ENCODE results near the gene C2orf92.

The C2orf92 gene

DNA sequence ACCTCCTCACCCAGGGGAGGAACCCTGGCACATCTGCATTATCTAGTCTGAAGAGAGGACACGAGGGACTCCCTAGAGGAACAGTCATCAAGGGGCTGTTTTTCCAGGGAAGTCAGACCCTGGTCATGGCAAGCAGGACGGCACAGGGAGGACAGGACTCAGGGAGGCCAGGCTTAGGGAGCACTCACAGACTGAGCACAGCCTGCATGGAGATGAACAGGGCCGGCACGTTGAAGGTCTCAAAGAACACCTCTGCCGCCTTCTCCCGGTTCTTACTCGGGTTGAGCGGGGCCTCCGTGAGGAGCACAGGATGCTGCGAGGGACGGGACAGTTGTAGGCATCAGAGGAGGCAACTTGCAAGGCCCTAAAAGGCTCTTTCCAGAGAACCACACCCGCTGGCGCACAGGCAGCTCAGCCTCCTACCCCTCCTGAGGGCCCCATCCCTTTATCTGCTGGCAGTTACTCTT lies 10.8 kb upstream of the C2orf92 start:
- Histone ChIP-seq H3K9me3 (replicated peaks; ENCODE audit: insufficient read depth, low read length) (no peaks in the 10 kb centered on the region), H3K79me2 (ENCODE audit: low read length) (peaks cover 38% of the 10 kb centered on the region), H3K27ac (ENCODE audit: low read length) (no peak overlapping the region), H3K36me3 (replicated peaks; ENCODE audit: insufficient read depth, low read length) (0 out of 2 replicates have a peak, but pooled peaks cover 5% of the 10 kb centered on the region), H3K4me3 (ENCODE audit: low read length) (no peak overlapping the region), H3K9me2 (replicated peaks; ENCODE audit: insufficient read depth, low read length) (no peaks in the 10 kb centered on the region), H2AFZ (ENCODE audit: low read length) (no peak overlapping the region), H3K9ac (ENCODE audit: low read length) (no peak overlapping the region), H3K27me3 (replicated peaks; ENCODE audit: insufficient read depth, low read length) (no peaks in the 10 kb centered on the region), H4K20me1 (ENCODE audit: insufficient read depth, low read length) (no peaks in the 10 kb centered on the region), H3K4me1 (ENCODE audit: low read length) (peaks cover 4% of the 10 kb centered on the region; the same call in 1 of the 2 replicates), H3K4me2 (ENCODE audit: low read depth, low read length) (no peak overlapping the region), H3F3A (ENCODE audit: insufficient read depth, low read length) (no peaks in the 10 kb centered on the region; the same call in 1 of the 2 replicates)
- TF ChIP-seq CTCF (IDR thresholded peaks at IDR 0.05; ENCODE audit: low read length) (no peak), EZH2 (optimal IDR thresholded peaks at IDR 0.05; ENCODE audit: low read depth, low read length) (no peak), EZH2phosphoT487 (IDR thresholded peaks at IDR 0.05; ENCODE audit: low read length) (no peak)
- no peak for DNase-seq

GRCh38 chr2:97659256-97660043 lies 10.1 kb upstream of the C2orf92 start:
- Histone ChIP-seq H3K79me2 (ENCODE audit: low read length) (peaks cover 38% of the 10 kb centered on the region), H3K36me3 (replicated peaks; ENCODE audit: insufficient read depth, low read length) (0 out of 2 replicates have a peak, but pooled peaks cover 5% of the 10 kb centered on the region), H3K27me3 (replicated peaks; ENCODE audit: insufficient read depth, low read length) (no peaks in the 10 kb centered on the region), H3K4me1 (ENCODE audit: low read length) (peaks cover 4% of the 10 kb centered on the region; the same call in 1 of the 2 replicates), H3K4me3 (ENCODE audit: low read length) (no peak overlapping the region), H4K20me1 (ENCODE audit: insufficient read depth, low read length) (no peaks in the 10 kb centered on the region), H3K9me2 (replicated peaks; ENCODE audit: insufficient read depth, low read length) (no peaks in the 10 kb centered on the region), H3K9me3 (replicated peaks; ENCODE audit: insufficient read depth, low read length) (no peaks in the 10 kb centered on the region), H3K9ac (ENCODE audit: low read length) (no peak overlapping the region), H3K27ac (ENCODE audit: low read length) (no peak overlapping the region), H3K4me2 (ENCODE audit: low read depth, low read length) (no peak overlapping the region), H2AFZ (ENCODE audit: low read length) (no peak overlapping the region), H3F3A (ENCODE audit: insufficient read depth, low read length) (peaks cover 4% of the 10 kb centered on the region; the same call in 1 of the 2 replicates)
- no peak for TF ChIP-seq EZH2phosphoT487 (IDR thresholded peaks at IDR 0.05; ENCODE audit: low read length)
- no peak for TF ChIP-seq EZH2 (optimal IDR thresholded peaks at IDR 0.05; ENCODE audit: low read depth, low read length)
- TF ChIP-seq CTCF (IDR thresholded peaks at IDR 0.05; ENCODE audit: low read length) = no peak
- no peak for DNase-seq

- Histone ChIP-seq H3K27ac (ENCODE audit: low read length) (no peak overlapping the region), H3K9ac (ENCODE audit: low read length) (no peak overlapping the region), H3K9me2 (replicated peaks; ENCODE audit: insufficient read depth, low read length) (no peaks in the 10 kb centered on the region), H3F3A (ENCODE audit: insufficient read depth, low read length) (peaks cover 10% of the 10 kb centered on the region; the same call in 1 of the 2 replicates), H3K4me2 (ENCODE audit: low read depth, low read length) (no peak overlapping the region), H4K20me1 (ENCODE audit: insufficient read depth, low read length) (no peaks in the 10 kb centered on the region), H3K27me3 (replicated peaks; ENCODE audit: insufficient read depth, low read length) (no peaks in the 10 kb centered on the region), H3K79me2 (ENCODE audit: low read length) (peaks cover 38% of the 10 kb centered on the region), H3K4me3 (ENCODE audit: low read length) (no peak overlapping the region), H2AFZ (ENCODE audit: low read length) (no peak overlapping the region), H3K9me3 (replicated peaks; ENCODE audit: insufficient read depth, low read length) (no peaks in the 10 kb centered on the region), H3K36me3 (replicated peaks; ENCODE audit: insufficient read depth, low read length) (0 out of 2 replicates have a peak, but pooled peaks cover 5% of the 10 kb centered on the region), H3K4me1 (ENCODE audit: low read length) (peaks cover 9% of the 10 kb centered on the region; the same call in 1 of the 2 replicates)
- no peak for DNase-seq
- TF ChIP-seq CTCF (IDR thresholded peaks at IDR 0.05; ENCODE audit: low read length) = no peak
- TF ChIP-seq EZH2phosphoT487 (IDR thresholded peaks at IDR 0.05; ENCODE audit: low read length) = no peak
- TF ChIP-seq EZH2 (optimal IDR thresholded peaks at IDR 0.05; ENCODE audit: low read depth, low read length) = no peak
Measured at GRCh38 chr2:97660044-97660774, 9.3 kb upstream of the C2orf92 start.
